Keratinocyte (primary cell): ENCODE data around the gene CHST12. TPM values are rescaled to one million over a fixed set of nuclear protein-coding genes. Genes with fewer than 3 reads are reported as not detected.

Experiments
- DNase-seq: peaks from one replicate; pipeline ENCODE4 v3.0.0-alpha.2; 2011; ENCODE audit warnings: low read depth, missing footprints, low spot score
- FAIRE-seq: peaks from 2 replicates; lab custom pipeline; 2011; peaks lifted over from hg19 to GRCh38; lab: Jason Lieb, UNC
- H2AFZ ChIP-seq: 2 replicates; pipeline ENCODE4 v1.6.0; 2012; ENCODE audit warnings: low read length, control low read depth, inconsistent platforms; ENCODE audit not compliant: control insufficient read depth
- H3K27ac ChIP-seq: 2 replicates; pipeline ENCODE4 v1.5.1; 2011; ENCODE audit warnings: low read length; ENCODE audit not compliant: control insufficient read depth, insufficient read depth
- H3K27me3 ChIP-seq: 3 replicates; pipeline ENCODE4 v1.6.0; 2011; ENCODE audit warnings: low read length; ENCODE audit not compliant: control insufficient read depth, insufficient read depth; ENCODE audit errors: extremely low read depth
- H3K36me3 ChIP-seq, 2 experiments: 2 replicates in 1 of 2; 3 replicates in 1 of 2; pipeline ENCODE4 v1.5.1; 2011; ENCODE audit warnings: low read length in 2 of 2, mild to moderate bottlenecking in 1 of 2; ENCODE audit not compliant: control insufficient read depth in 2 of 2, insufficient read depth in 2 of 2; ENCODE audit errors: extremely low read depth in 1 of 2
- H3K4me1 ChIP-seq: 3 replicates; pipeline ENCODE4 v1.5.1; 2011; ENCODE audit warnings: low read length; ENCODE audit not compliant: control insufficient read depth, insufficient read depth; ENCODE audit errors: extremely low read depth
- H3K4me2 ChIP-seq: 3 replicates; pipeline ENCODE4 v1.6.0; 2011; ENCODE audit warnings: low read depth, low read length; ENCODE audit not compliant: control insufficient read depth, insufficient read depth; ENCODE audit errors: extremely low read depth
- H3K4me3 ChIP-seq, 3 experiments: fragments of 200-600 bp in 1 of 3; sonication (generic) in 1 of 3; 2 replicates in 2 of 3; 3 replicates in 1 of 3; pipeline ENCODE4 v1.5.1; 2011 to 2016; ENCODE audit warnings: low read length in 3 of 3, mild to moderate bottlenecking in 3 of 3, control low read depth in 2 of 3, inconsistent platforms in 1 of 3, low read depth in 1 of 3, mixed read lengths in 1 of 3, mixed run types in 1 of 3, moderate library complexity in 1 of 3; ENCODE audit not compliant: control insufficient read depth in 2 of 3, insufficient read depth in 2 of 3; ENCODE audit errors: extremely low read depth in 1 of 3
- H3K79me2 ChIP-seq: 2 replicates; pipeline ENCODE4 v1.6.0; 2012; ENCODE audit warnings: low read length; ENCODE audit not compliant: control insufficient read depth, insufficient read depth
- H3K9ac ChIP-seq: 3 replicates; pipeline ENCODE4 v1.6.0; 2011; ENCODE audit warnings: low read length; ENCODE audit not compliant: control insufficient read depth, insufficient read depth; ENCODE audit errors: extremely low read depth
- H3K9me1 ChIP-seq: 3 replicates; pipeline ENCODE4 v1.6.0; 2011; ENCODE audit warnings: low read length; ENCODE audit not compliant: control insufficient read depth, insufficient read depth; ENCODE audit errors: extremely low read depth
- H3K9me3 ChIP-seq: 2 replicates; pipeline ENCODE4 v1.5.1; 2012; ENCODE audit warnings: low read depth, low read length; ENCODE audit not compliant: control insufficient read depth
- H4K20me1 ChIP-seq: 3 replicates; pipeline ENCODE4 v1.6.0; 2011; ENCODE audit warnings: low read length; ENCODE audit not compliant: control insufficient read depth, insufficient read depth; ENCODE audit errors: extremely low read depth
- CTCF ChIP-seq, 3 experiments: IDR thresholded peaks in 1 of 3; conservative IDR thresholded peaks in 1 of 3; optimal IDR thresholded peaks in 1 of 3; 2 replicates in 2 of 3; 3 replicates in 1 of 3; pipeline versions ENCODE3 to v1.5.1; 2011; ENCODE audit warnings: low read length in 3 of 3, mild to moderate bottlenecking in 3 of 3, moderate library complexity in 2 of 3, control low read depth in 1 of 3, inconsistent platforms in 1 of 3; ENCODE audit not compliant: insufficient read depth in 2 of 3; ENCODE audit errors: extremely low read depth in 1 of 3
- EZH2 ChIP-seq: IDR thresholded peaks from one replicate; pipeline ENCODE4 v1.6.1; 2012; ENCODE audit warnings: inconsistent platforms, mild to moderate bottlenecking, low read length, moderate library complexity
- dilution Hi-C: fragments of 300-500 bp; cut with MboI; formaldehyde crosslinking; loops from one replicate; pipeline ENCODE4 v1.7.0; 2020; ENCODE audit warnings: low sequenced_read_pairs; ENCODE audit not compliant: extremely low pct_ligation_motif_present
- polyA plus RNA-seq, 5 experiments: library from polyadenylated mRNA; depleted of rRNA in 3 of 5; stranded (reverse) in 3 of 5; stranded (forward) in 1 of 5; unstranded in 1 of 5; fragments of >200 nt; gene quantifications; 1 replicate in 1 of 5; 2 replicates in 3 of 5; 3 replicates in 1 of 5; pipeline versions ENCODE4 v1.2.1 to v1.2.3, GENCODE V29; 2011 to 2012; ENCODE audit warnings: missing spikeins in 2 of 5, low read depth in 1 of 5, low replicate concordance in 1 of 5

CHST12 gene
- polyA plus RNA-seq, 1 donor (not counting 4 experiments of a cell fraction or from before 2014, with no cell fraction given): 5.0 TPM

DNA sequence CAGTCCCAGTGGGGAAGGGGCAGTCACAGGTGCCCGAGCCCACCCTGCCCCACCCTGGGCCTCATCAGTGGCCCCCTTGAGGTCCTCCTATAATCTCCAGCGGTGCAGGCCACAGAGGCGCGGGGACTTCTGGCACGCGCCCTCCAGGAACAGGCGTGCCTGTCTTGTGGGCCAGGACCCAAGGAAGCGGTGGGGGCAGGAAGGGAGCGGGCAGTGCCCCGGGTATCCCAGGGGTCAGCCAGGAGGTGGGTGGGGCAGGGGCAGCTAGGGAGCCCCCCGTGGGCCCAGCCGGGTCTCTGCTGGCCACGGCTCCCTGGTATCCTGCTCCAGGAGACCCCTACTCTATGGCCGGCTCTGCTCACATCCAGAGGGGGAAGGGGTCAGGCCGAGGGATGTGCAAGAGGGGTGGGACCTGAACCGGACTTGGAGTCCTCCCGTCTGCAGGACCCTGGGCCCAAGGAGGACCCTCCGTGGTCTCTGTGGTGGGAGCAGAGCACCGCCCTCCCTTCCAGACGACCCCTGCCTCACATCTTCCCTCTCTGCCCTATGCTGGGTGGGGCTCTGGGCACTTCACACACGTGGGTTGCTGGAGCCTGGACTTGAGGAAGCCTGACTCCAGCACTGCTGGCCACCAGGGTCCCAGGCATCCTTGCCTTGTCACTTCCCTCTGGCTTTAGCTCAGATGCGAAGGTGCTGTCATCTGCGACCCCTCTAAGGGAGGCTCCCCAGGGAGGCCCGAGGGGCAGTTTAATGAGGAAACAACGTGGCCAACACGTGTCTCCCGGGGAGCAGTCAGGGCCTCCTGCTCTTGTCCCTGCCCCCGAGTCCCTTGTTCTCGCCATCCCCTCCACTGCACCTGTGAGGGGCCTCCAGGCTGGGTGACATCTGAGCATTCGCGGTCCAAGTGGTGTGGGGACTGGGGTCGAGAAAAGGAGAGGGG lies 91.0 kb downstream of the CHST12 start:
- Histone ChIP-seq H3K27me3 (peaks cover 26% of the 10 kb centered on the region), H3K4me3 (no peak overlapping the region), H3K4me2 (no peak overlapping the region), H3K4me1 (no peaks in the 10 kb centered on the region), H3K27ac (no peak overlapping the region), H2AFZ (no peak overlapping the region), H4K20me1 (no peaks in the 10 kb centered on the region), H3K9me3 (no peaks in the 10 kb centered on the region), H3K79me2 (no peaks in the 10 kb centered on the region), H3K36me3 (no peaks in the 10 kb centered on the region), H3K9me1 (no peaks in the 10 kb centered on the region), H3K9ac (no peak overlapping the region)
- DNase-seq (no peak), FAIRE-seq (no peak)
- TF ChIP-seq CTCF (optimal IDR thresholded peaks at IDR 0.05 in 1 of 3, IDR thresholded peaks at IDR 0.05 in 1 of 3, conservative IDR thresholded peaks at IDR 0.05 in 1 of 3; ENCODE audit: extremely low read depth in 1 of 3, insufficient read depth in 2 of 3, low read length in 3 of 3) (no peak), EZH2 (no peak)
- dilution Hi-C loops: no loop called here

GRCh38 chr7:2495418-2496299 lies 92.2 kb downstream of the CHST12 start:
- H3K27ac ChIP-seq: no peak overlapping the region
- no peaks in the 10 kb centered on the region for H3K9me1 ChIP-seq
- H3K27me3 ChIP-seq: peaks cover 26% of the 10 kb centered on the region
- dilution Hi-C loops: no loop called here
- no peaks in the 10 kb centered on the region for H4K20me1 ChIP-seq
- no peak for TF ChIP-seq CTCF (optimal IDR thresholded peaks at IDR 0.05 in 1 of 3, IDR thresholded peaks at IDR 0.05 in 1 of 3, conservative IDR thresholded peaks at IDR 0.05 in 1 of 3; ENCODE audit: extremely low read depth in 1 of 3, insufficient read depth in 2 of 3, low read length in 3 of 3)
- no peak for TF ChIP-seq EZH2
- no peaks in the 10 kb centered on the region for H3K9me3 ChIP-seq
- no peak overlapping the region for H3K9ac ChIP-seq
- no peaks in the 10 kb centered on the region for H3K79me2 ChIP-seq
- FAIRE-seq (no peak), DNase-seq (no peak)
- H3K36me3 ChIP-seq: no peaks in the 10 kb centered on the region
- H3K4me2 ChIP-seq: no peak overlapping the region
- no peaks in the 10 kb centered on the region for H3K4me1 ChIP-seq
- H2AFZ ChIP-seq: no peak overlapping the region
- H3K4me3 ChIP-seq: no peak overlapping the region
